GM23338 (cell line): ENCODE results near the gene MIA.
"Not testable (repeated sequence)": the region's sequence is repeated elsewhere in the genome, so short reads cannot be mapped to it uniquely, and the experiment has no call there.

Source experiments
- CREB1 ChIP-seq: fragments of 250-450 bp; sonication (Bioruptor Pico); IDR thresholded peaks from 2 replicates; pipeline ENCODE4 v1.5.0; 2020; ENCODE audit warnings: low read depth, mild to moderate bottlenecking, moderate library complexity
- CTCF ChIP-seq, 2 experiments: fragments of 200-600 bp in 1 of 2; sonication (generic) in 1 of 2; conservative IDR thresholded peaks; 2 replicates each; pipeline versions ENCODE4 v1.5.1 to v1.6.1; 2016 to 2017; ENCODE audit warnings: antibody characterized with exemption in 2 of 2, low read depth in 2 of 2, mild to moderate bottlenecking in 2 of 2, moderate library complexity in 1 of 2
- ETS1 ChIP-seq: IDR thresholded peaks from 2 replicates; pipeline ENCODE4 v1.6.1; 2016; ENCODE audit warnings: antibody characterized with exemption
- EZH2 ChIP-seq: fragments of 200-600 bp; sonication (generic); IDR thresholded peaks from one replicate; pipeline ENCODE4 v1.8.0; 2017; ENCODE audit warnings: antibody characterized with exemption, mild to moderate bottlenecking, low read depth; ENCODE audit not compliant: unreplicated experiment
- EZH2phosphoT487 ChIP-seq: fragments of 200-600 bp; sonication (generic); IDR thresholded peaks from one replicate; pipeline ENCODE4 v1.8.1; 2018; ENCODE audit warnings: antibody characterized with exemption; ENCODE audit not compliant: unreplicated experiment
- POLR2AphosphoS5 ChIP-seq: IDR thresholded peaks from 2 replicates; pipeline ENCODE4 v1.6.1; 2016; ENCODE audit warnings: antibody characterized with exemption, low read depth
- REST ChIP-seq: IDR thresholded peaks from one replicate; pipeline ENCODE4 v1.6.1; 2018; ENCODE audit warnings: antibody characterized with exemption; ENCODE audit not compliant: unreplicated experiment
- ZNF114 ChIP-seq: fragments of 250-450 bp; sonication (Bioruptor Pico); IDR thresholded peaks from 2 replicates; pipeline ENCODE4 v1.5.0; 2020; ENCODE audit warnings: mild to moderate bottlenecking, moderate library complexity
- ZNF331 ChIP-seq: fragments of 250-450 bp; sonication (Bioruptor Pico); IDR thresholded peaks from 2 replicates; pipeline ENCODE4 v1.5.0; 2020; ENCODE audit warnings: low read depth, mild to moderate bottlenecking, moderate library complexity

- not testable (repeated sequence) for TF ChIP-seq CTCF (conservative IDR thresholded peaks at IDR 0.05; ENCODE audit: low read depth in 2 of 2); ZNF331 (CRISPR knock-in tag); EZH2phosphoT487; EZH2; ZNF114; CREB1; POLR2AphosphoS5; ETS1; REST
These were observed 50.3 kb downstream of the MIA start for GRCh38 chr19:40825460-40826095.
